CD14-positive monocyte (primary cell): ENCODE data around the gene SNAPC2. TPM values are rescaled to one million over a fixed set of nuclear protein-coding genes. Genes with fewer than 3 reads are reported as not detected.

Source experiments
- DNase-seq, 3 donors: peaks; one replicate each; pipeline ENCODE4 v3.0.0-alpha.2; 2011 to 2022
- H2AFZ ChIP-seq: 2 replicates; pipeline ENCODE4 v1.6.0; 2012; ENCODE audit warnings: mild to moderate bottlenecking, low read depth, low read length, inconsistent platforms; ENCODE audit not compliant: insufficient read depth, poor library complexity, severe bottlenecking
- H3K27ac ChIP-seq, 2 donors: 1 replicate in 1 of 2; 2 replicates in 1 of 2; pipeline ENCODE4 v1.5.1; 2012 to 2013; ENCODE audit warnings: low read length in 2 of 2, control low read depth in 1 of 2, inconsistent platforms in 1 of 2, low read depth in 1 of 2, mild to moderate bottlenecking in 1 of 2
- H3K27me3 ChIP-seq, 2 donors: one replicate each; pipeline versions ENCODE4 v1.6.0 to v1.6.1; 2011 to 2013; ENCODE audit warnings: low read length in 2 of 2; ENCODE audit not compliant: control insufficient read depth in 2 of 2, insufficient read depth in 2 of 2
- H3K36me3 ChIP-seq, 2 donors: replicated peaks in 1 of 2; 1 replicate in 1 of 2; 2 replicates in 1 of 2; pipeline versions ENCODE4 v1.5.1 to v1.6.1; 2012 to 2013; ENCODE audit warnings: low read length in 2 of 2, control low read depth in 1 of 2, inconsistent platforms in 1 of 2, mild to moderate bottlenecking in 1 of 2; ENCODE audit not compliant: insufficient read depth in 2 of 2, control insufficient read depth in 1 of 2
- H3K4me1 ChIP-seq, 2 donors: 1 replicate in 1 of 2; 2 replicates in 1 of 2; pipeline versions ENCODE4 v1.5.1 to v1.6.1; 2012 to 2013; ENCODE audit warnings: low read length in 2 of 2, control low read depth in 1 of 2, inconsistent platforms in 1 of 2, mild to moderate bottlenecking in 1 of 2, moderate library complexity in 1 of 2; ENCODE audit not compliant: insufficient read depth in 2 of 2, control insufficient read depth in 1 of 2
- H3K4me2 ChIP-seq: replicated peaks from 2 replicates; pipeline ENCODE3; 2012; ENCODE audit warnings: low read length, moderate library complexity, mild to moderate bottlenecking; ENCODE audit not compliant: poor library complexity, severe bottlenecking; ENCODE audit errors: extremely low read depth
- H3K4me3 ChIP-seq, 3 experiments: fragments of 200-600 bp in 1 of 3; sonication (generic) in 1 of 3; replicated peaks in 1 of 3; 1 replicate in 2 of 3; 2 replicates in 1 of 3; pipeline ENCODE4 v1.5.1; 2011 to 2013; ENCODE audit warnings: low read length in 3 of 3, mild to moderate bottlenecking in 3 of 3, control low read depth in 2 of 3, low read depth in 2 of 3, inconsistent platforms in 1 of 3, moderate library complexity in 1 of 3
- H3K79me2 ChIP-seq: 2 replicates; pipeline ENCODE4 v1.6.0; 2012; ENCODE audit warnings: mild to moderate bottlenecking, control low read depth, inconsistent platforms, low read length, moderate library complexity; ENCODE audit not compliant: insufficient read depth
- H3K9ac ChIP-seq: 2 replicates; pipeline ENCODE4 v1.6.0; 2017; ENCODE audit warnings: low read length, mild to moderate bottlenecking; ENCODE audit not compliant: insufficient read depth, poor library complexity, severe bottlenecking
- H3K9me3 ChIP-seq, 2 donors: replicated peaks in 1 of 2; 1 replicate in 1 of 2; 2 replicates in 1 of 2; pipeline versions ENCODE4 v1.5.1 to v1.6.1; 2012 to 2013; ENCODE audit warnings: low read length in 2 of 2, control low read depth in 1 of 2; ENCODE audit not compliant: control insufficient read depth in 1 of 2, insufficient read depth in 1 of 2
- H4K20me1 ChIP-seq: 2 replicates; pipeline ENCODE4 v1.6.0; 2012; ENCODE audit warnings: mild to moderate bottlenecking, low read length, control low read depth, moderate library complexity; ENCODE audit not compliant: insufficient read depth
- H3K27ac Mint-ChIP-seq, 7 donors: one replicate each; pipeline ENCODE4 v1.8.0; 2020; ENCODE audit warnings: mild to moderate bottlenecking in 7 of 7, mixed read lengths in 7 of 7, moderate library complexity in 6 of 7, inconsistent platforms in 2 of 7
- H3K27me3 Mint-ChIP-seq, 3 donors: one replicate each; pipeline ENCODE4 v1.8.0; 2021 to 2022; ENCODE audit warnings: low read depth in 3 of 3, mild to moderate bottlenecking in 3 of 3, mixed read lengths in 3 of 3, moderate library complexity in 3 of 3, inconsistent platforms in 1 of 3
- H3K36me3 Mint-ChIP-seq, 2 donors: one replicate each; pipeline ENCODE4 v1.8.0; 2020; ENCODE audit warnings: mixed read lengths in 2 of 2, inconsistent platforms in 1 of 2, mild to moderate bottlenecking in 1 of 2
- H3K4me1 Mint-ChIP-seq: one replicate; pipeline ENCODE4 v1.8.0; 2020; ENCODE audit warnings: mild to moderate bottlenecking, mixed read lengths
- H3K4me3 Mint-ChIP-seq, 2 donors: one replicate each; pipeline ENCODE4 v1.8.0; 2020; ENCODE audit warnings: mild to moderate bottlenecking in 2 of 2, mixed read lengths in 2 of 2, moderate library complexity in 1 of 2
- H3K9me3 Mint-ChIP-seq, 7 donors: one replicate each; pipeline ENCODE4 v1.8.0; 2020 to 2022; ENCODE audit warnings: mixed read lengths in 7 of 7, mild to moderate bottlenecking in 6 of 7, moderate library complexity in 6 of 7, inconsistent platforms in 2 of 7
- CTCF ChIP-seq: fragments of 200-600 bp; IDR thresholded peaks from one replicate; pipeline ENCODE4 v1.8.0; 2022; ENCODE audit warnings: antibody characterized with exemption, mild to moderate bottlenecking
- WGBS: methylation state at CpG from one replicate; pipeline ENCODE4 v1.1.5; 2013; ENCODE audit warnings: missing lambda C conversion rate; ENCODE audit not compliant: insufficient coverage; 5-methylcytosine and 5-hydroxymethylcytosine counted together
- intact Hi-C, 2 donors: fragments of 100-400 bp; cut with micrococcal nuclease; formaldehyde crosslinking; loops; one replicate each; pipeline versions ENCODE4 v1.15.0 to v1.15.1; 2023
- polyA plus RNA-seq, 3 donors: library from polyadenylated mRNA; depleted of rRNA in 1 of 3; unstranded in 2 of 3; stranded (reverse) in 1 of 3; fragments of 300-500 nt in 2 of 3; fragments of >200 nt in 1 of 3; fragmentation: Illumina TruSeq in 2 of 3; gene quantifications; 1 replicate in 2 of 3; 2 replicates in 1 of 3; pipeline ENCODE4 v1.2.3, GENCODE V29; 2012 to 2021

The SNAPC2 gene
- polyA plus RNA-seq, 3 donors: 15.7 to 27.5 (median 18.3) TPM

GRCh38 chr19:7873304-7874075 lies 46.6 kb upstream of the SNAPC2 start:
- Histone ChIP-seq H3K4me1 (peaks cover 33 to 46% of the 10 kb centered on the region in 2 donors), H3K27me3 (peaks cover 25 to 48% of the 10 kb centered on the region in 2 donors), H3K9ac (no peak overlapping the region), H4K20me1 (no peaks in the 10 kb centered on the region), H3K36me3 (no peaks in the 10 kb centered on the region), H3K79me2 (no peaks in the 10 kb centered on the region), H3K9me3 (peaks cover 3 to 16% of the 10 kb centered on the region in 2 donors), H3K4me3 (no peak overlapping the region), H3K27ac (no peak overlapping the region), H2AFZ (no peak overlapping the region), H3K4me2 (no peak overlapping the region)
- no peak for DNase-seq
- Mint-ChIP-seq H3K9me3 (peaks cover 3 to 40% (median 8%) of the 10 kb centered on the region in 7 donors), H3K4me1 (peaks cover 23% of the 10 kb centered on the region), H3K4me3 (peak overlapping the region in 1 of 2 donors; percentile 81), H3K27ac (peak overlapping the region in 1 of 7 donors; percentile 69), H3K27me3 (peaks cover 51 to 70% (median 65%) of the 10 kb centered on the region in 3 donors), H3K36me3 (peaks cover 0 to 4% of the 10 kb centered on the region in 2 donors)
- TF ChIP-seq CTCF: no peak
- 21% methylated on average over 50 of the region's 53 CpGs for WGBS
- intact Hi-C loops: loop anchor here in 1 of 2 donors (5.0 kb wide), 1 partner anchor 49 kb away; the partner anchor contains the start of gene SNAPC2

- Histone ChIP-seq H3K27me3 (peaks cover 23 to 43% of the 10 kb centered on the region in 2 donors), H3K79me2 (no peaks in the 10 kb centered on the region), H3K4me3 (no peak within 1 kb of the TSS), H3K9ac (no peak within 1 kb of the TSS), H3K36me3 (no peaks in the 10 kb centered on the region), H3K4me1 (peaks cover 27 to 38% of the 10 kb centered on the region in 2 donors), H3K4me2 (no peak within 1 kb of the TSS), H3K27ac (no peak within 1 kb of the TSS), H2AFZ (no peak within 1 kb of the TSS), H3K9me3 (peaks cover 3 to 14% of the 10 kb centered on the region in 2 donors), H4K20me1 (no peaks in the 10 kb centered on the region)
- DNase-seq: no peak
- WGBS: under 1% methylated on average over 78 of the region's 88 CpGs
- Mint-ChIP-seq H3K27ac (peak within 1 kb of the TSS in 1 of 7 donors; percentile 69), H3K4me3 (peak within 1 kb of the TSS in 1 of 2 donors; percentile 81), H3K9me3 (peaks cover 3 to 37% (median 8%) of the 10 kb centered on the region in 7 donors), H3K36me3 (peaks cover 0 to 4% of the 10 kb centered on the region in 2 donors), H3K4me1 (peaks cover 19% of the 10 kb centered on the region), H3K27me3 (peaks cover 46 to 65% (median 61%) of the 10 kb centered on the region in 3 donors)
- no peak for TF ChIP-seq CTCF
- intact Hi-C loops: loop anchor here in 1 of 2 donors (5.0 kb wide), 1 partner anchor 48 kb away; the partner anchor contains the start of gene SNAPC2
These were observed 45.9 kb upstream of the SNAPC2 start, which contains the start of gene PRR36 for GRCh38 chr19:7874076-7874896. Gene PRR36 (minus strand): TSS chr19:7874390. CDS start chr19:7873689, 701 bp downstream.
